Measurements from ENCODE around the gene ATXN1.

ATXN1 gene

GRCh38 chr6:16761471-16762267 lies 409 bp upstream of the ATXN1 start (continued):
- TF ChIP-seq ZBTB49 (tag by site-specific recombination; IDR thresholded peaks at IDR 0.05; ENCODE audit: low read depth) (no peak), ZNF184 (tag by site-specific recombination; IDR thresholded peaks at IDR 0.05) (peak; percentile 64; the same call in 1 of the 2 replicates), ZNF514 (tag by site-specific recombination; IDR thresholded peaks at IDR 0.05) (no peak), ZNF501 (tag by site-specific recombination; IDR thresholded peaks at IDR 0.05) (peak; percentile 70; the same call in 1 of the 2 replicates), ZNF513 (tag by site-specific recombination; IDR thresholded peaks at IDR 0.05) (no peak), ZBTB44 (tag by site-specific recombination; IDR thresholded peaks at IDR 0.05) (peak; percentile 80), ZBTB20 (tag by site-specific recombination; IDR thresholded peaks at IDR 0.05) (peak; percentile 44; the same call in 1 of the 2 replicates), ZNF248 (tag by site-specific recombination; IDR thresholded peaks at IDR 0.05) (no peak), ZNF621 (tag by site-specific recombination; IDR thresholded peaks at IDR 0.05) (no peak), RBAK (tag by site-specific recombination; IDR thresholded peaks at IDR 0.05) (no peak), ZNF26 (tag by site-specific recombination; IDR thresholded peaks at IDR 0.05) (no peak), ZNF596 (tag by site-specific recombination; IDR thresholded peaks at IDR 0.05) (peak; percentile 93), ZNF10 (tag by site-specific recombination; IDR thresholded peaks at IDR 0.05) (peak; percentile 99), ZNF707 (tag by site-specific recombination; IDR thresholded peaks at IDR 0.05) (no peak), TSHZ1 (tag by site-specific recombination; IDR thresholded peaks at IDR 0.05; ENCODE audit: borderline replicate concordance) (peak; percentile 40; the same call in 1 of the 2 replicates), ZNF223 (tag by site-specific recombination; IDR thresholded peaks at IDR 0.05) (no peak), ZNF155 (tag by site-specific recombination; IDR thresholded peaks at IDR 0.05) (no peak), ZNF404 (tag by site-specific recombination; IDR thresholded peaks at IDR 0.05) (no peak), ZNF426 (tag by site-specific recombination; IDR thresholded peaks at IDR 0.05) (no peak), ZNF114 (tag by site-specific recombination; IDR thresholded peaks at IDR 0.05) (no peak), GLIS2 (tag by site-specific recombination; IDR thresholded peaks at IDR 0.05) (peak; percentile 98), ZNF138 (tag by site-specific recombination; IDR thresholded peaks at IDR 0.05; ENCODE audit: borderline replicate concordance) (no peak), ZFP37 (tag by site-specific recombination; IDR thresholded peaks at IDR 0.05) (peak; percentile 91), ZNF350 (tag by site-specific recombination; IDR thresholded peaks at IDR 0.05) (no peak), BCL11A (tag by site-specific recombination; IDR thresholded peaks at IDR 0.05; ENCODE audit: low read depth) (peak; percentile 57), ZNF529 (tag by site-specific recombination; IDR thresholded peaks at IDR 0.05; ENCODE audit: insufficient replicate concordance) (no peak), ZNF449 (tag by site-specific recombination; IDR thresholded peaks at IDR 0.05) (no peak), ZNF549 (tag by site-specific recombination; IDR thresholded peaks at IDR 0.05) (no peak)
